Sciatic nerve (tissue), 2 donors: ENCODE data around the gene PTPRA. TPM values are rescaled to one million over a fixed set of nuclear protein-coding genes. Genes with fewer than 3 reads are reported as not detected.

Experiments
- ATAC-seq: fragments of 200-7000 bp; cut with Tn5 transposase; one replicate; pipeline ENCODE4 v1.9.1; 2020; ENCODE audit warnings: mild to moderate bottlenecking, moderate library complexity
- DNase-seq: peaks from one replicate; pipeline ENCODE4 v3.0.0-alpha.2; 2020; ENCODE audit warnings: low spot score
- intact Hi-C: fragments of 100-400 bp; cut with DNase I; formaldehyde crosslinking; loops from one replicate; pipeline ENCODE4 v1.14.2; 2022
- total RNA-seq: library from RNA; stranded (reverse); fragmentation: NEBNext Ultra II Directional; extraction: Animal tissue kit (Norgen Biotek cat#: 25700); gene quantifications from one replicate; pipeline ENCODE4 v1.2.1, GENCODE V29; 2021
- donor health status: DM: no; HTN: no; CAD: no.
- donor health status: DM: no; HTN: no; CAD: no.

Gene PTPRA
- total RNA-seq, 1 donor from 2014 or later: 81.7 TPM

- intact Hi-C loops: no loop called here
- ATAC-seq (no peak), DNase-seq (no peak)
These were observed 209.1 kb downstream of the PTPRA start for GRCh38 chr20:3082306-3082951.

GRCh38 chr20:3082955-3083952, 210.0 kb downstream of the PTPRA start:
- intact Hi-C loops: no loop called here

GRCh38 chr20:3084283-3084985, 211.2 kb downstream of the PTPRA start, which contains the start of gene AVP:
Gene AVP, minus strand, starts transcription at chr20:3084724. Its CDS starts 50 bp downstream, at chr20:3084674.
- DNase-seq (no peak), ATAC-seq (no peak)
- intact Hi-C loops: no loop called here

More at GRCh38 chr20:3082955-3083952, 210.0 kb downstream of the PTPRA start:
- DNase-seq (no peak), ATAC-seq (no peak)

GRCh38 chr20:3084986-3085360, 211.7 kb downstream of the PTPRA start:
- ATAC-seq (no peak), DNase-seq (no peak)
- intact Hi-C loops: no loop called here

- intact Hi-C loops: no loop called here
- ATAC-seq (no peak), DNase-seq (no peak)
These were observed 212.3 kb downstream of the PTPRA start for GRCh38 chr20:3085571-3086072.

- intact Hi-C loops: no loop called here
- DNase-seq: no peak
- ATAC-seq: no peak
These were observed 214.8 kb downstream of the PTPRA start for GRCh38 chr20:3088031-3088430.

Other genes starting within 250 kb of the PTPRA start
- gene NOP56, start 220.8 kb upstream of the PTPRA start, total RNA-seq: 97.4 TPM
- 67.0 TPM for gene IDH3B, start 209.3 kb upstream of the PTPRA start, total RNA-seq
- 15.3 TPM for gene EBF4, start 180.7 kb upstream of the PTPRA start, total RNA-seq
- 5.9 TPM for gene CPXM1, start 72.9 kb upstream of the PTPRA start, total RNA-seq
- not detected for gene C20orf141, start 58.5 kb upstream of the PTPRA start, total RNA-seq
- gene TMEM239, start 57.1 kb upstream of the PTPRA start, total RNA-seq: not detected
- 40.4 TPM for gene PCED1A, start 32.8 kb upstream of the PTPRA start, total RNA-seq
- gene VPS16, start 32.7 kb upstream of the PTPRA start, total RNA-seq: 40.0 TPM
- not detected for gene GNRH2, start 170.1 kb downstream of the PTPRA start, total RNA-seq
- gene MRPS26, start 172.6 kb downstream of the PTPRA start, total RNA-seq: 29.6 TPM
- gene OXT, start 198.1 kb downstream of the PTPRA start, total RNA-seq: not detected
- gene AVP, start 211.2 kb downstream of the PTPRA start, total RNA-seq: not detected